OCI-LY7 (cell line): ENCODE results near the gene ZNF304. TPM values are rescaled to one million over a fixed set of nuclear protein-coding genes. Genes with fewer than 3 reads are reported as not detected.

Source experiments
- BruUV-seq: library from RNA; stranded (reverse); fragments of 400-500 nt; replicated peaks from 2 replicates; lab custom pipeline; 2021; lab: Mats Ljungman, UMichigan
- CTCF ChIA-PET: fragments of 300-600 bp; sonication (Branson Sonifier 250); formaldehyde crosslinking; loops from one replicate; lab custom pipeline; 2022; ENCODE audit warnings: antibody characterized with exemption; ENCODE audit not compliant: unreplicated experiment; lab: Charles Lee
- POLR2A ChIA-PET: fragments of 300-600 bp; sonication (Branson Sonifier 250); formaldehyde crosslinking; loops from one replicate; lab custom pipeline; 2022; ENCODE audit warnings: antibody characterized with exemption; lab: Charles Lee
- DNase-seq: peaks from one replicate; pipeline ENCODE4 v3.0.0-alpha.2; 2015; ENCODE audit warnings: low spot score
- H2AFZ ChIP-seq: fragments of 200-600 bp; sonication (generic), shearing (Covaris generic); 2 replicates; pipeline ENCODE4 v1.6.1; 2014; ENCODE audit warnings: mild to moderate bottlenecking, antibody characterized with exemption, low read length, moderate library complexity
- H3K27ac ChIP-seq: fragments of 200-600 bp; sonication (generic); 2 replicates; pipeline ENCODE4 v1.5.1; 2014; ENCODE audit warnings: mixed run types, low read depth, mild to moderate bottlenecking, moderate library complexity, low read length, inconsistent platforms; ENCODE audit not compliant: poor library complexity, severe bottlenecking
- H3K36me3 ChIP-seq: fragments of 200-600 bp; sonication (generic); 2 replicates; pipeline ENCODE4 v1.6.1; 2014; ENCODE audit warnings: mild to moderate bottlenecking, antibody characterized with exemption, low read length, moderate library complexity, mixed read lengths; ENCODE audit not compliant: insufficient read depth
- H3K4me1 ChIP-seq: fragments of 200-600 bp; sonication (generic); 2 replicates; pipeline ENCODE4 v1.5.1; 2014; ENCODE audit warnings: mild to moderate bottlenecking, low read length; ENCODE audit not compliant: insufficient read depth, poor library complexity, severe bottlenecking
- H3K4me2 ChIP-seq: fragments of 200-600 bp; sonication (generic); 2 replicates; pipeline ENCODE4 v1.6.1; 2014; ENCODE audit warnings: mild to moderate bottlenecking, low read length
- H3K4me3 ChIP-seq: fragments of 200-600 bp; sonication (generic); 2 replicates; pipeline ENCODE4 v1.5.1; 2014; ENCODE audit warnings: mild to moderate bottlenecking, low read depth, low read length; ENCODE audit not compliant: poor library complexity, severe bottlenecking
- H3K79me2 ChIP-seq: fragments of 200-600 bp; sonication (generic); 2 replicates; pipeline ENCODE4 v1.6.1; 2016; ENCODE audit warnings: low read depth, mild to moderate bottlenecking, low read length, moderate library complexity, mixed read lengths; ENCODE audit not compliant: insufficient read depth
- H3K9me2 ChIP-seq: fragments of 200-600 bp; sonication (generic); 2 replicates; pipeline ENCODE4 v1.6.1; 2016; ENCODE audit warnings: mild to moderate bottlenecking, low read length, mixed read lengths; ENCODE audit not compliant: insufficient read depth
- H3K9me3 ChIP-seq: fragments of 200-600 bp; sonication (generic); 2 replicates; pipeline ENCODE4 v1.6.1; 2014; ENCODE audit warnings: mild to moderate bottlenecking, mixed run types, low read length, mixed read lengths
- H4K20me1 ChIP-seq: fragments of 200-600 bp; sonication (generic); 2 replicates; pipeline ENCODE4 v1.6.1; 2014; ENCODE audit warnings: mild to moderate bottlenecking, antibody characterized with exemption, low read length, moderate library complexity, mixed read lengths; ENCODE audit not compliant: insufficient read depth
- CTCF ChIP-seq: fragments of 200-600 bp; sonication (generic); conservative IDR thresholded peaks from 2 replicates; pipeline ENCODE4 v1.5.1; 2014; ENCODE audit warnings: mild to moderate bottlenecking, antibody characterized with exemption, low read length, moderate library complexity, mixed read lengths
- EZH2phosphoT487 ChIP-seq: fragments of 200-600 bp; sonication (generic); IDR thresholded peaks from 2 replicates; pipeline ENCODE4 v1.6.1; 2018; ENCODE audit warnings: low read depth, borderline replicate concordance, mild to moderate bottlenecking, mixed run types, antibody characterized with exemption, low read length, moderate library complexity, mixed read lengths
- intact Hi-C: fragments of 100-400 bp; cut with micrococcal nuclease; formaldehyde crosslinking; loops from one replicate; pipeline ENCODE4 v1.10.0; 2022; ENCODE audit not compliant: unreplicated experiment
- total RNA-seq, 2 experiments: library from RNA; depleted of rRNA in 1 of 2; stranded (reverse); fragments of >200 nt in 1 of 2; shearing (Covaris generic) in 1 of 2; gene quantifications; 2 replicates each; pipeline ENCODE4 v1.2.3, GENCODE V29; 2014 to 2022

ZNF304 gene
- total RNA-seq, 2 experiments from 2014 or later = 5.0 to 5.8 TPM

- POLR2A ChIA-PET = interaction anchor here (0.6 kb wide), 1 partner anchor 13 kb away, joined by 3 read pairs; no protein-coding TSS in a partner anchor
Measured at GRCh38 chr19:57321116-57321515, 30.0 kb upstream of the ZNF304 start.

DNA sequence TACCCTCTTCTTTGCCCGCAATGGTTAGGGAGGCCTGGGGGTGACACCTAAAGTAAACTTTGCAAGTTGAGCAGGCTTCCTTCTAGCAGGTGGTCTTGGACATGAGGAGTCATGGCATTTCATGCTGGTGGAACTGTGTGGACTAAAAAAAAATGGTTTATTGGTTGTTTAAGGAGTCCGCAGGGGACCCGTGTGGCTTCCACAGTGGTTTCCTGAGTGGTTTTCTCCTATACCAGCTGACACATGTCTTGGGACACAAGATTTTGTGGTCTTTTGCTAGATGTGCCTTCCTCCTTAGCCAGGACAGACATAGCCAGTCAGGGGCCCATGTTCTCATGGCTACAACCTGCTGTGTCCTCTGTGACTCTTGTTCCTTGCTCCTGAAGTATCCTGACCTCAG lies 29.3 kb upstream of the ZNF304 start:
- no peak for DNase-seq
- Histone ChIP-seq H3K4me3 (peak overlapping the region; percentile 87), H4K20me1 (peaks cover 5% of the 10 kb centered on the region; the same call in 1 of the 2 replicates), H3K79me2 (peaks cover 25% of the 10 kb centered on the region), H2AFZ (no peak overlapping the region), H3K36me3 (peaks cover 40% of the 10 kb centered on the region), H3K27ac (no peak overlapping the region), H3K9me3 (no peaks in the 10 kb centered on the region), H3K4me1 (peaks cover 31% of the 10 kb centered on the region), H3K4me2 (peak overlapping the region; percentile 80), H3K9me2 (no peaks in the 10 kb centered on the region)
- intact Hi-C loops = loop anchor here (5.0 kb wide), 1 partner anchor 39 kb away; the partner anchor contains the start of gene ZNF460
- no TSS peak for BruUV-seq
- ChIA-PET CTCF (no interaction called here), POLR2A (interaction anchor here (0.6 to 0.7 kb wide), 2 partner anchors 12 to 45 kb away, joined by 3 to 4 read pairs; no protein-coding TSS in a partner anchor)
- no peak for TF ChIP-seq CTCF

More at GRCh38 chr19:57321116-57321515, 30.0 kb upstream of the ZNF304 start:
- peak overlapping the region; percentile 57 for H3K27ac ChIP-seq
- no TSS peak for BruUV-seq
- intact Hi-C loops = loop anchor here (5.0 kb wide), 1 partner anchor 39 kb away; the partner anchor contains the start of gene ZNF460
- H3K9me3 ChIP-seq = no peaks in the 10 kb centered on the region
- H3K4me2 ChIP-seq = peak overlapping the region; percentile 80
- TF ChIP-seq CTCF (0 out of 2 replicates have a peak, but pooled peaks have one; percentile 16), EZH2phosphoT487 (no peak)
- peaks cover 34% of the 10 kb centered on the region for H3K36me3 ChIP-seq
- H3K9me2 ChIP-seq = no peaks in the 10 kb centered on the region
- no peak for DNase-seq
- H3K79me2 ChIP-seq = peaks cover 25% of the 10 kb centered on the region
- peaks cover 25% of the 10 kb centered on the region for H3K4me1 ChIP-seq
- H4K20me1 ChIP-seq = peaks cover 5% of the 10 kb centered on the region; the same call in 1 of the 2 replicates
- H3K4me3 ChIP-seq = peak overlapping the region; percentile 87
- H2AFZ ChIP-seq = no peak overlapping the region; the same call in 1 of the 2 replicates
- CTCF ChIA-PET = no interaction called here

- DNase-seq = no peak
- H3K4me2 ChIP-seq = no peak overlapping the region
- H2AFZ ChIP-seq = no peak overlapping the region
- intact Hi-C loops = loop anchor here (5.0 kb wide), 1 partner anchor 43 kb away; the partner anchor contains the start of gene ZNF460
- peaks cover 25% of the 10 kb centered on the region for H3K4me1 ChIP-seq
- no peak for TF ChIP-seq CTCF
- TF ChIP-seq EZH2phosphoT487 = no peak
- ChIA-PET CTCF (no interaction called here), POLR2A (no interaction called here)
- peaks cover 5% of the 10 kb centered on the region; the same call in 1 of the 2 replicates for H4K20me1 ChIP-seq
- H3K36me3 ChIP-seq = peaks cover 72% of the 10 kb centered on the region
- H3K4me3 ChIP-seq = no peak overlapping the region
- H3K9me3 ChIP-seq = no peaks in the 10 kb centered on the region
- H3K79me2 ChIP-seq = peaks cover 25% of the 10 kb centered on the region
- BruUV-seq = no TSS peak
- H3K27ac ChIP-seq = no peak overlapping the region
- no peaks in the 10 kb centered on the region for H3K9me2 ChIP-seq
Measured at GRCh38 chr19:57324992-57325391, 26.1 kb upstream of the ZNF304 start.
